Lung microvascular endothelial cell (primary cell): Measurements from ENCODE around the gene MRPL20. TPM values are rescaled to one million over a fixed set of nuclear protein-coding genes. Genes with fewer than 3 reads are reported as not detected.
"Not testable (repeated sequence)": the region's sequence is repeated elsewhere in the genome, so short reads cannot be mapped to it uniquely, and the experiment has no call there.

Experiments used
- DNase-seq, 2 donors: peaks; one replicate each; pipeline versions ENCODE4 v3.0.0 to v3.0.0-alpha.2; 2010; ENCODE audit warnings: low read depth in 2 of 2
- total RNA-seq: library from RNA; depleted of rRNA; stranded (reverse); fragments of >200 nt; gene quantifications from 2 replicates; pipeline ENCODE4 v1.2.1, GENCODE V29; 2014

MRPL20 gene
- total RNA-seq, 1 donor from 2014 or later, result 79.8 TPM

DNA sequence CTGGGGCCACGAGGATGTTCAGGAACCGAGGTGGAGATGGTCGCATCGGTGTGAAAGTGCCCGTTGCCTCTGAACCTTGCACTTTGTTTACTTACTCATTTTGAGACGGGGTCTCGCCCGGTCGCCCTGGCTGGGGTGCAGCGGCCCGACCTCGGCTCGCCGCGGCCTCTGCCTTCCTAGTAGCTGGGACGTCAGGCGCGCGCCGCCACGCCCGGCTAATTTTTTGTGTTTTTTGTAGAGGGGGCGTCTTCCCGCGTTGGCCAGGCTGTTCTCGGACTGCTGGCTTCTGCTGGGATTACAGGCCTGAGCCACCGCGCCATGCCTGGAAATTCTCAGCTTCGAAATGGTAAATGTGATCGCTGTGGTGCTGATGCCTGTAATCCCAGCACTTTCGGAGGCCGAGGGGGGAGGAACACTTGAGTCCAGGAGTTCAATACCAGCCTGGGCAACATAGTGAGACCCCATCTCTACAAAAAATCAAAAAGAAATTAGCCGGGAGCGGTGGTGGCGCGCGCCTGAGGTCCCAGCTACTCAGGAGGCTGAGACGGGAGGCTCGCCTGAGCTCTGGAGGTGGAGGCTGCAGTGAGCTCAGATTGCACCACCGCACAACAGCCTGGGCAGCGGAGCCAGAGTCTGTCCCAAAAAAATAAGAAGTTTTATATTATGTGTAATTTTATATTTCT lies 684 bp upstream of the MRPL20 start:
- peak; percentile 78 for DNase-seq

DNA sequence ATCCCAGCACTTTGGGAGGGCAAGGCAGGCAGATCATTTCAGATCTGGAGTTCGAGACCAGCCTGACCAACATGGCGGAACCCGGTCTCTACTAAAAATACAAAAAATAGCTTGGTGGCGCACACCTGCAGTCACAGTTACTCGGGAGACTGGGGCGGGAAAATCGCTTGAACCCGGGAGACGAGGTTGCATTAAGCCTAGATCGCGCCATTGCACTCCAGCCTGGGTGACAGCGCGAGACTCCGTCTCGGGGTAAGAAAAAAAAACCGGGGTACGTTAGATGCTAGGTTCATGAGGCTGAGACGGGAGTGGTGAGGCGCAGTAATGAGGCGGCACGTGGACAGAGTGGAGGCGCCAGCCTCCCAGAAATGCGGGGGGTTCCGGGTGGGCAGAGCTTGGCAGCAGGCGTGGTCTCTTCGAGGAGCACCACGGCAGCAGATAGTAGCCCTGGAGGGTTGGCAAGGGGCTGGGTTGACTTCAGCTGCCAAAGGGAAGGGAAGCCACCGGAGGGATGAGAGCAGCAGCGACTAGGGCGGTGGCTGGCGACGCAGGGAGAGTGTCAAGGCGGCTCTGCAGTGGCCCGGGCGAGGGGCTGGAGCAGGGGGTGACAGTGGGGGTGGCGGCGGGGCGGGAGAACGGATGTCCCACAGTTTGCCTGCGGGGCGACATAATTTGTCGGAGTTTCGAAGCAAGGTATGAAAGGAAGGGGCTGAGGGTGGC lies 832 bp downstream of the MRPL20 start:
- DNase-seq, result no peak

DNA sequence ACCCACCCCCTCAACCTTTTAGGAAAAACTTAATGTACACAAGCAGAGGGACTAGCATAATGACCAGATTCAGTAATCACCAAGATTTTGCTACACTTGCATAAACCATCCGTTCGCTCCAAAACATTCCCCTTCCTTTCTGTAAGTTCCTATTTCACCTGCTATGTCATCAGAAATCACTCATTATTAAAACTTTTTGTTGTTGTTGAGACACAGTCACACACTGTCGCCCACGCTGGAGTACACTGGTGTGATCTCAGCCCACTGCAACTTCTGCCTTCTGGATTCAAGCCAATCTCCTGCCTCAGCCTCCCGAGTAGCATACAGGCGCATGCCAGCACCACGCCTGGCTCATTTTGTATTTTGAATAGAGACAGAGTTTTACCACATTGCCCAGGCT lies 3.4 kb downstream of the MRPL20 start:
- no peak for DNase-seq

DNA sequence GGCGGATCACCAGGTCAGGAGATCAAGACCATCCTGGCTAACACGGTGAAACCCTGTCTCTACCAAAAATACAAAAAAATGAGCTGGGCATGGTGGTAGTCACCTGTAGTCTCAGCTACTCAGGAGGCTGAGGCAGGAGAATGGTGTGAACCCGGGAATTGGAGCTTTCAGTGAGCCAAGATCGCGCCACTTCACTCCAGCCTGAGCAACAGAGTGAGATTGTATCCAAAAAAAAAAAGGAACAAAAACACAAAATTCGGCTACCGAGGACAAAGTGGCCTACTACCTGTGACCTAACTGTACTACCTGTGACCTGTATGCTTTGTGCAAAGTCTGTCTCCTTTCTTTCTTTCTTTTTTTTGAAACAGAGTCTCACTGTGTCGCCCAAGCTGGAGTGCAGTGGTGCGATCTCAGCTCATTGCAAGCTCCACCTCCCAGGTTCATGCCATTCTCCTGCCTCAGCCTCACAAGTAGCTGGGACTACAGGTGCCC lies 4.1 kb downstream of the MRPL20 start:
- not testable (repeated sequence) for DNase-seq

DNA sequence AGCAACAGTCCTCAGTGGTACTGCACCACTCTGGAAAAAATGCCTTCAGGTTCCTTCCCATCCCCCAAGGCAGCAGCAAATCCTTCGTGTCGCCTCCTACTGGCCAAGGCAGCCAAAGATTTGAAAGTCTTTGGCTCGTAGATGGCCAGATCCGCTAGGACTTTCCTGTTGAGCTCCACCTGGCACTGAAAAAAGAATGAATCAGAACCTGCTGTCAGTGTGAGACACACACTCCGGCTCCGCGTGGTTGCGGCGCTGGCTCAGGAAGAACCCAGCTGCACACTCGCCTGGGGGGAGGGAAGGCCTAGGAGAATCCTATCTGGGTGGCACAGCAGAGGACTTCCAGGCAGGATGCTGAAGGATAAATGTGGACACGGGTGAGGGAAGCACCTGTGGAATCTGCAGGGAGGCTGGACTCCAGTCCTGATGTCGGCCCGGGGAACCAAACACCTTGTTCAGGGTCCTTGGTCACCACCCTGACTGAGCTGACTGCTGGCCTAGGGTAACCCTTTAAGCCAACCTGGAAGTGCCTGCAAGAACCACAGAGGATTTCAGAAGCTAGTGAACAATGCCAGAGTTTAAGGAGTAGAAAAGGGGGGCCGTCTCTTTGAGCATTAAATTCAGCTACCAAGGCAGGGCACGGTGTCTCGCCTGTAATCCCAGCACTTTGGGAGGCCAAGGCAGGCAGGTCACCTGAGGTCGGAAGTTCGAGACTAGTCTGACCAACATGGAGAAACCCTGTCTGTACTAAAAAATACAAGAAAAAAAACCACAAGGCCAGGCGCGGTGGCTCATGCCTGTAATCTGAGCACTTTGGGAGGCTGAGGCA lies 4.8 kb downstream of the MRPL20 start:
- DNase-seq, result peak; percentile 75 to 81

DNA sequence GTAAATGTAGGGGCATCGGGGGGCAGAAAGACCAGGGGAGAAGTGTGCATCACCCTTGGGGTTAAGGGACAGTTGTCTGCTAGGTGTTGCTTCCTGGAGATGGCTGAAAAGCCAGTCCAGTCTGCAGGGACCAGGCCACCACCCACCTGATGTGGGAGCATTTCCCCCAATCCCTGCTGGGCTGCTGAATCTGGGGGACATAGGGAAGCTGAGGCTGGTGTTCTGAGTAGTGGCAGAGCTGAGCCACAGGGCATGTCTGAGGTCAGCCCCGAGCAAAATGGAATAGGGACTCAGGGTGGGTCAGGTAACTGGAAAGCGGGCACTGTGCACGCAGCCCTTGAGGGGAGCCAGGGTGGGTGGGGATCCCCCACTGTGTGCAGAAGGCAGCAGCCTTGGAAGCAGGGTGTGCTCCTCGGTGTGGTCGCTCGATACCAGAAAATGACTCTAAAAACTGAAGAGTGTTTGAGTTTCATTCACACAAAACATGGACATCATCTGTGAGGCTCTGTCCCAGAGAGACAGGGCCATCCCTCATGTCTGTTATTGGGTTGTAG lies 5.6 kb downstream of the MRPL20 start:
- no peak for DNase-seq

DNA sequence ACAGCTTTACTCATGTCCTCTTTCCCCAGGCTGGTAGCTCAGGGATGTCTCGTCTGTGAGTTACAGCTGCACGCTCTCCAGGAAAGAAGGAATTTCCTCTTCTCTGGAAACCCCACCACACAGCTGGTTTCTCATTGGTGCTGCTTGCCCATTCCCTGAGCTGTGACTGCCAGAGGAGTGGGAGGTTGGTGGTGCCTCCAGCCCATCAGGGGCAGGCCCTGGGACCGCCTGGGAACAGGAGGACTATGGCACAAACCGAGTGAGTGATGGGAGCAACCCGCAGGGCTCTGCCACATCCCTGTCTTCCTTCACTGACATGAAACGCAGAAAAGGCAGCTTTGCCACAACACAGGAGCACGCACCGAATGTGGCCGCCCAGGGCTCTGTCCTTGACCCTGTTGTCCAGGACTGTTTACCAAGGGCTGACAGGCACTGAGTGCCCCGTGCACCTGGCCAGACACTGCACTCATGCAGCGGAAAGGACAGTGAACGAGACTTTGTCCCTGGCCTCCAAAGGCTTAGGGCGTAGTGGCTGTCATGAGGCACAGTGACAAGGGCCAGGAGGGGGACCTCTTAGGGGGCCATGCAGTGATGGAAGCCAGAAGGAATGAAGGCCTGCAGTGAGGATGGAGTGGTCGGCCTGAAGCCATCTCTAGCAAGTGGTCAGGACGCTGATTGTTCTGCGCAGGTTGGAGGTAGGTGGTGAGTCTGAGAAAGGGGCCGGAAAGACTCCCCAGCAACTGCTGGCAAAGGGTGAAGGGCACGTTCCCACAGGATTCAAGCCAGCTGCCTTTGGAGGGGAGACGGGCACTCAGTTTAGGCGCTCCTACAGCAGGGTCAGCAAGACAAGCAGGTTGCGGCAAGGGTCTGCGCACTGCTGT lies 6.3 kb downstream of the MRPL20 start:
- DNase-seq, result peak in 1 of 2 donors; percentile 32

DNA sequence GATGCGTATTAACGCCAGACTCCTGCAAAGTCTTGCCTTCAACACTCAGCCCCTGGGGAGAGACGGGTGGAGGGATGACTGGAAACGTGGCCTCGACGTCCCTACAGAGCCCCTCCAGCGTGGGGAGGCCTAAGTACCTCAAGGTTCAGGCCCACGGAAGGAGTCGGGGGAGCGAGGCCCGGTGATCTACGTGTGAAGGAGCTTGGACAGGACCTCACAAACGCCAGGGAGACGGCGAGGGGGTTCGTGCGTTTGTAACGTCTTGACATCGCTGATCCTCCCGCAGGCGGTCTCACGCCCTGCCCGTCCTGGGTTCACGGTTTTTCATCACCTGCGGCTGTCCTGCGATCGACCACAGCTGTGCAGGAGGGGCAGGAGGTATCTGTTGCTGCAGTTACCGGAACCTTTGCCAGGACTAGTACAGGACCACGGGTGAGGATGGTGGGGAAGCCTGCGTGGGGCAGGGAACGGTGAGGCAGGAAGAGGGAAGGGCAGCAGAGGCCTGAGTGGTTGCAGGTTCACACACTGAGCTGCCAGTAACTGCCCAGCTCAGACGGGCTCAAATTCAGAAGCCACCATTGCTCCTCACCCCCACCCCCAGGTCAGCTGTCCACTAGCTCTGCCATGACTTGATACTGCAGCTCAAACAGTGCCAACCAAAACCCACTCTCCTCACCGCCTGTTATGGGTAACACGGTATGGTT lies 7.1 kb downstream of the MRPL20 start:
- DNase-seq, result peak; percentile 33 to 37

DNA sequence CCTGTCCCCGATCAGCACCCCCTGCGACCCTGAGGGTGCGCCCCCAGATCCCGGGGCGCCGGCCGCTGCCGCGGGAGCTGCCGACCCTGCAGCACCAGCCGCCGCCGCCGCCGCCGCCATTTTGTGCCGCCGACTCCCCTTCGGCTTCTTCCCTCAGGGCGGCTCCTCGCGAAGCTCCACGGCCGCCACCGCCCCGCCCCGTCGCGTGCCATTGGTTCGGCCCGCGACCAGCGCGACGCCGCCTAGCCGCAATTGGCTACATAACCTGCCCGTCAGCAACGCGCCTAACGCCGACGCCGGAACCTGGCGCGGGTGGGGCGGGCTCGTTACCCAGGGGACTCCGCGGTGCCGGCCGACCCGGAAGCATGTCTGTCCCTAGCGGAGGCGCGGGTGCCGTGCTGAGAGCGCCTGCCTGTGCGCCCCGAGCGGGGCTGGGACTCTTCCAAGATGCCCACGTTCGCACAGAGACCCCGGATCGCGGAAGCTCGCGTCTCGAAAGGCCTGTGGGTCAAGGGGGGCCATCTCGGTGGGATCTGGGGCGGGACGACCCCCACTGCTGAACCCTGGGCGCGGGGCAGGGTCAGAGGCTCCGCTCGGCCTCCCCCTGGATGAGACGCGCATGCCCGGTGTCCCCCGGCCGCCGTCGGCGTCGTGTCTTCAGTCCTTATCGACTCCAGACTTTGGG lies 7.8 kb downstream of the MRPL20 start, which contains the start of gene CCNL2:
Gene CCNL2 (minus strand): TSS at position 149 of the 685 bp plus-strand sequence. CDS start 29 bp downstream, at position 120.
- peak; percentile 99 for DNase-seq

DNA sequence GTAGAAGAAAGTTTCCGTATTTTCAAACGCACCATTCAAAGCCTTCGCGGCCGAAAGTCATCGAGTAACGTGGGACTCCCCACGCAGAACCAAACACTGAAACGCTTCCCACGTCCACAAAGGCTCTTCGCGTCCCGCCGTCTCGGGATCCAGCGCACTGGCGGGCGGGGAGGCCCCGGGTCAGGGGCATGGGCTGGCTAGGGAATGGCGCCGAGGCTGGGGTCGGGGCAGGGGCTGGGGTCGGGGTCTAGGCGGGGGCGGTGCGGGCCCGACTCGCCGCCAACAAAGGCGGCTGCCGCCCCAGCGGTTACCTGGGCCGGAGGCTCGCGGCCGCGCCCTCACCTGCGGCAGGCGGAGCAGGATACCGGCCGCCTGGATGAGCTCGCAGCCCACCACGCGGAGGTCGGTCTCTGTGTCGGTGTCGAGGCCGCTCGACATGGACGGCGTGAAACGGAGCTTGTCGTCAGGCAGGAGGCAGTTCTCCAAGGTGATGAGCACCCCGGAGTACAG lies 8.4 kb downstream of the MRPL20 start:
- DNase-seq, result no peak

DNA sequence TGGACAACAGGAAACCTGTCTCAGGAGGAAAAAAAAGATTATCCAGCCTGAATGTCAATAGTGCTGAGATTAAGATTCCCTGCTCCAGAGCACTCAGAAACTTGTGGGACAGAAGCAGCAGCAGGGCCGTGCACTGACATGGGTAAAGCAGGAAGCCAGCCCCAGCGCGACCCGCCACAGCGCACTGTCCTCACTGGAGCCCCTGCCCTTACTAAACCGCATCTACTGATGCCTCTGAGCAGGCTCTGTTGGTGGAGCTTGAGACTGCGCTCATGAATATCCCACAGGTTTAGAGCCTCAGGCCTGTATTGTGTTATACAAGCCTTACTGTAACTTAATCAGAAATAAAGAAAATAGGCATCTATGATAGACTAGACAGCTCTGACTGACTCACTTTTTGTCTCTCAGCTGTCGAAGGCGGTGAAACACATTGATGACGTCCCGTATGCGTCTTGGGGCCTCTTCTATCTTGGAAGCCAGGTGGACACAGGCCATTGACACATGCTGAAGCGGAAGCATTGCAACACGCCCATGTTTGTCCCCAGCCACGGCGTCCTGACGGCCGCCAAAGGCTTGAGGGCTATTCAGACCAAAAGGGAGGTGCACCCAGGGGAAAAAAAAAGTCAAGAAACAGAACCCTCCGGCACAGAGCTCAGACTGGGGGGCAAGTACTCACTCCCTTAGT lies 9.1 kb downstream of the MRPL20 start:
- DNase-seq, result peak; percentile 33 to 69

DNA sequence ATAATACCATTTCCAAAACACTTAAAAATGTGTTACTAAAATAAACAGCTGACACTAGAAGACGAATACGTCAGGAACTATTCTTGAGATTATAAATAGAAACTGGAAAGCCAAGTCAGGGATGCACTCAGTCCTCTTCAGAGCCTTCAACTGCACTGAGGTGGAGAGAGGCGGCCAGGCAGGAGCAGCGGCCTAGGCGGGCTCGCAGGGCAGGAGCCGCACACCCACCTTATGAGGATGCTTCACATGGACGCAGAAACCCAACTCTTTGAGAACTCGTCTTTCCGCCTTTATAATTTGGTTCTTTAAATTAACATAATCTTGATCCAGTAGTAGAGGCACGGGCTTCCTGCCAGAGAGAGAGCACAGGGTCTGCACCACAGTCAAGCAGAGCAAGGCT lies 11.9 kb downstream of the MRPL20 start:
- DNase-seq, result no peak

DNA sequence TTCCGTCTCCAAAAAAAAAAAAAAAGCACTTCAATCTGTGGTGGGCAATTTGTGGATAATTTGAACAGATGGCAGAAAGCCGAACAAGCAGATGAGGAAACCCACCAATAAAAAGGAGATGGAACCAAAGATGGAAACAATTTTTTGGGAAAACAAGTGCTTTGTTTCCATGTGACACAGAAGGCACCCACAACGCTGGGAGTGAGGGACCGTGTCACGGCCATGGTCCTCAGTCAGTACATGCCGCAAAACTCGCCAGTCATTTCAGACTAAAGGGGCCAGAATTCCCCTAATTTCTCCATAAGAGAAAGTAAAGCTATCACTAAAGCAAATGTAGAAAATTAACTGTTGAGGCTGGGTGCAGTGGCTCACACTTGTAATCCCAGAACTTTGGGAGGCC lies 13.0 kb downstream of the MRPL20 start:
- DNase-seq, result no peak

DNA sequence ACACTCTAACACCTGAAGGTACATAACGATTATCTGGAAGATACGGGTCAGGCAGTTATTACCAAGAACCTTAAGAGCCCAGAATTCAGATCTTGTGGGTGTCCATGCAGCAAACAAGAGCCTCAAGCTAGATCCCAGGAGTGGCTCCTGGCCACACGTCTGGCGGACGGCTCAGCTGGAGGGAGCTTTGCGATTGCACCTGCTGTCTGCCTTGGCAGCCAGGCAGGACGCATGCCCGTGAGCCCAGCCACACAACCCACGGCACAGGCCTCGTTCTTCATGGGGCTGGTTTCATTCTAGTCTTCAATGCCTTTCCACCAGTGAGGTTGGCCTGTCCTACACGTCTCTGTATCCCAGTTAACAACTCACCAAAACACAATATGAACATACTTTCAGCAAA lies 13.7 kb downstream of the MRPL20 start:
- DNase-seq, result no peak

DNA sequence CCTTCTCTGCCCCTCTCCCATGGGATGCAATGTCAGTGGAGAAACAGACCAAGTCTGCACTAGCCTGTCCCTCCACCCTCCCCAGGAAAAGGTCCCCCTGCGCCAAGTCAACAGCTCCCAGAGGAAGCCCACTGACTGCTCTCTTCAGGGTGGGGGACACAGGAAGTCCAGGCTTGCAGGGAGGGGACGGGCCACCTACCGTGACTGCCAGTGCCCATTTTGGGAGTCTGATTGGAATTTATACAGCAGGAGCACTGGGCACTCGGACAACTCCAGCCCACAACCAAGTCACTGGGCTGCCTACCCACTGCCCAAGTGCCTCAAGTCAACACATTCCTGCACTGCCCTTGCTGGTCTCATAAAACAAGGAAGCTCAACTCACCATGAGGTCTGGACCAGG lies 14.1 kb downstream of the MRPL20 start:
- no peak for DNase-seq

DNA sequence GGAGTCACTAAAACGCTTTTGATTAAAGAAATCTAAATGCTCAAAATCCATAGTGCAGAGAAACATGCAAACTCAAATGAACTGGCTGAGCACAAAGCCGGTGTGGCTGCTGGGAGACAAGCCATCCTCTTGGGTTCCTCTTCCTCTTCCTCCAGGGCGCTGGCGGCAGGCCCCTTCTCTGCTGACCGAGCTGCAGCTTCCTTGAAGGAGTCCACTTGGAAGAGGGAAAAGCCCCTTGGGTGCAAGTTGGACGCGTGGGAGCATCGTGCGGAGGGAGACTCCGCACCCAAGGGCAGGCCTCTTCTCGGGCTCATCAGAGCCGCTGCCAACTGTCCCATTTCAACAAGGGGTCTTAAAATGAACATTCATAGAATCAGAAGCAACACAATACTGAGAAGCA lies 15.9 kb downstream of the MRPL20 start:
- no peak for DNase-seq

DNA sequence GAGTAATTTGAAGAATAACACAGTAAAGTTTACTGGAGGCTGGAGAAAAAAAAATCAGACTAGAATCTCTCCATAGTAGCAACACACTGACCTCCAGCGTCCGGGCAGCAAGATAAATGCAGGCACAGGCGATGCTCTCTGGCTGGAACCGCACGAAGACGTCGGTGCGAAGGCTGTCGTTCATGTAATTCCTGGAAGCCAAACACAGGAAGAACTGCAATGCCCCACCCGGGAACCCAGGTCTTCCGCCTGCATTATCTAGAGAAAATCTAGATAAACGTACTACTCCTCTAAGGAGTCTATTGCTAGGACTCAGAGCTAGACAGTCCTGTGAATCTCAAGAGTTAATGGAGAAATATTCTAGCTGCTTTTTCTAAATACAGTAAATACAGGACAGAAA lies 16.4 kb downstream of the MRPL20 start:
- DNase-seq, result no peak

DNA sequence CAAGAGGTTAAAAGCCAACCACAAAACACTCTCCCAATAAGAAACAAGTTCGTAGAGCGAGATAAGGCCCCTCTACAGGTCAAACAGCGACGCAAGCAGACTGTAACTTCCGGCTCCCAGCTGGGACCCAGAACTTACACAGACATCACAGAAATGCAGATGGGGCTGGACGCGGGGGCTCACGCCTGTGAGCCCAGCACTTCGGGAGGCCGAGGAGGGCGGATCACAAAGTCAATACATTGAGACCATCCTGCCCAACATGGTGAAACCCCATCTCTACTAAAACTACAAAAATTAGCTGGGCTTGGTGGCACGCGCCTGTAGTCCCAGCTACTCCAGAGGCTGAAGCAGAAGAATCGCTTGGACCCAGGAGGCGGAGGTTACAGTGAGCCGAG lies 19.0 kb downstream of the MRPL20 start:
- no peak for DNase-seq
